NCI-H446 (cell line): ENCODE results near the gene ELOA.
A peak's percentile ranks its signal among the peaks of the same experiment; 100 is the strongest.
"Not testable (repeated sequence)": the region's sequence is repeated elsewhere in the genome, so short reads cannot be mapped to it uniquely, and the experiment has no call there.

Experiments used
- DNase-seq, 2 experiments: peaks; one replicate each; lab custom pipeline; 2025; lab: John Stamatoyannopoulos, UW

ELOA gene

GRCh38 chr1:23733281-23733680 is 10.0 kb upstream of the ELOA start:
- DNase-seq, result not testable (repeated sequence)

- DNase-seq, result no peak
These were observed 6.7 kb upstream of the ELOA start for GRCh38 chr1:23736437-23737134.

GRCh38 chr1:23741609-23742008 is 1.7 kb upstream of the ELOA start:
- no peak for DNase-seq

GRCh38 chr1:23742670-23743286 is 493 bp upstream of the ELOA start:
- DNase-seq, result no peak

- peak in 1 of 2 experiments; percentile 37 for DNase-seq
These were observed 2.2 kb downstream of the ELOA start for GRCh38 chr1:23745515-23745914.

GRCh38 chr1:23748016-23748415 is 4.7 kb downstream of the ELOA start:
- DNase-seq, result no peak

- peak; percentile 54 for DNase-seq
These were observed 8.0 kb downstream of the ELOA start for GRCh38 chr1:23751050-23751814.

GRCh38 chr1:23751815-23752200 is 8.5 kb downstream of the ELOA start:
- DNase-seq, result no peak

- no peak for DNase-seq
These were observed 9.6 kb downstream of the ELOA start for GRCh38 chr1:23752909-23753308.

- no peak for DNase-seq
These were observed 13.4 kb downstream of the ELOA start for GRCh38 chr1:23756676-23757075.

GRCh38 chr1:23757812-23758211 is 14.5 kb downstream of the ELOA start:
- DNase-seq, result no peak

GRCh38 chr1:23759277-23759676 is 16.0 kb downstream of the ELOA start:
- DNase-seq, result no peak

- peak in 1 of 2 experiments; percentile 26 for DNase-seq
These were observed 19.8 kb downstream of the ELOA start for GRCh38 chr1:23763041-23763577.

- DNase-seq, result no peak
These were observed 25.5 kb downstream of the ELOA start for GRCh38 chr1:23768733-23769132.

GRCh38 chr1:23772049-23772853 is 29.0 kb downstream of the ELOA start:
- peak; percentile 85 to 91 for DNase-seq

- DNase-seq, result no peak
These were observed 29.6 kb downstream of the ELOA start for GRCh38 chr1:23772854-23773242.

- DNase-seq, result no peak
These were observed 31.1 kb downstream of the ELOA start for GRCh38 chr1:23774174-23774880.

- DNase-seq, result no peak
These were observed 32.9 kb downstream of the ELOA start for GRCh38 chr1:23776217-23776616.

GRCh38 chr1:23777979-23778814 is 34.9 kb downstream of the ELOA start, which contains the start of gene PITHD1:
PITHD1 (plus strand) TSS chr1:23778418; CDS start chr1:23778516, 98 bp downstream.
- peak; percentile 79 to 94 for DNase-seq

- no peak for DNase-seq
These were observed 36.6 kb downstream of the ELOA start for GRCh38 chr1:23779826-23780371.
